Prostate gland (tissue), 2 donors: Measurements from ENCODE around the gene KCNJ18. TPM values are rescaled to one million over a fixed set of nuclear protein-coding genes. Genes with fewer than 3 reads are reported as not detected.
"Not testable (repeated sequence)": the region's sequence is repeated elsewhere in the genome, so short reads cannot be mapped to it uniquely, and the experiment has no call there.

Experiments used
- DNase-seq: peaks from one replicate; pipeline ENCODE4 v3.0.0-alpha.2; 2019; ENCODE audit warnings: low spot score
- H3K27ac ChIP-seq, 2 donors: fragments of 200-600 bp; sonication (generic); 2 replicates each; pipeline ENCODE4 v1.5.1; 2017 to 2019
- H3K27me3 ChIP-seq: fragments of 200-600 bp; sonication (generic); replicated peaks from 2 replicates; pipeline ENCODE4 v1.5.1; 2019; ENCODE audit not compliant: insufficient read depth
- H3K36me3 ChIP-seq, 2 donors: fragments of 200-600 bp; sonication (generic); 1 replicate in 1 of 2; 2 replicates in 1 of 2; pipeline versions ENCODE4 v1.5.1 to v1.8.1; 2017 to 2019
- H3K4me1 ChIP-seq: fragments of 200-600 bp; sonication (generic); replicated peaks from 2 replicates; pipeline ENCODE4 v1.5.1; 2019
- H3K4me3 ChIP-seq, 2 donors: fragments of 200-600 bp; sonication (generic); 2 replicates each; pipeline ENCODE4 v1.5.1; 2017 to 2019
- H3K9me3 ChIP-seq: fragments of 200-600 bp; sonication (generic); 2 replicates; pipeline ENCODE4 v1.5.1; 2017
- POLR2A ChIP-seq: fragments of 450-650 bp; IDR thresholded peaks from one replicate; pipeline ENCODE4 v1.6.1; 2016; ENCODE audit warnings: antibody characterized with exemption, mild to moderate bottlenecking
- POLR2AphosphoS5 ChIP-seq: sonication (generic); formaldehyde crosslinking; IDR thresholded peaks from one replicate; pipeline ENCODE4 v1.6.1; 2017; ENCODE audit warnings: antibody characterized with exemption
- whole genome bisulfite sequencing: methylation state at CpG from one replicate; pipeline ENCODE4 v1.1.5; 2018; 5-methylcytosine and 5-hydroxymethylcytosine counted together
- intact Hi-C: fragments of 100-400 bp; cut with DNase I; formaldehyde crosslinking; loops from one replicate; pipeline ENCODE4 v1.14.2; 2022
- total RNA-seq, 2 donors: library from RNA; depleted of rRNA; stranded (reverse); fragments of >200 nt; gene quantifications; one replicate each; pipeline ENCODE4 v1.1.0, GENCODE V29; 2016
- TF ChIP-seq, protein P1 (sequence below), 4 experiments: fragments of 200-600 bp in 2 of 4; fragments of 450-650 bp in 2 of 4; sonication (generic) in 2 of 4; IDR thresholded peaks; 1 replicate in 3 of 4; 2 replicates in 1 of 4; pipeline ENCODE4 v1.5.1; 2016 to 2019; ENCODE audit warnings: antibody characterized with exemption in 4 of 4, mild to moderate bottlenecking in 2 of 4, moderate library complexity in 2 of 4

KCNJ18 gene
- total RNA-seq, 2 donors from 2014 or later, result not detected

GRCh38 chr17:21683897-21684296, 8.4 kb upstream of the KCNJ18 start:
- H3K27me3 ChIP-seq, intact Hi-C loops, H3K4me1 ChIP-seq, H3K4me3 ChIP-seq, H3K27ac ChIP-seq, DNase-seq, H3K9me3 ChIP-seq, H3K36me3 ChIP-seq: not testable (repeated sequence)
- WGBS, result 91% methylated on average over 15 of the region's 18 CpGs

- H3K9me3 ChIP-seq, H3K4me1 ChIP-seq, H3K4me3 ChIP-seq, H3K27ac ChIP-seq, H3K27me3 ChIP-seq, intact Hi-C loops, DNase-seq, H3K36me3 ChIP-seq: not testable (repeated sequence)
- WGBS, result 93% methylated on average over 28 of the region's 33 CpGs
These were observed 7.9 kb upstream of the KCNJ18 start for GRCh38 chr17:21684384-21684783.

- H3K27me3 ChIP-seq, intact Hi-C loops, DNase-seq, H3K4me3 ChIP-seq, H3K36me3 ChIP-seq, H3K27ac ChIP-seq, H3K9me3 ChIP-seq, H3K4me1 ChIP-seq: not testable (repeated sequence)
- WGBS, result 85% methylated on average over 42 of the region's 42 CpGs
These were observed 7.1 kb upstream of the KCNJ18 start for GRCh38 chr17:21685061-21685795.

GRCh38 chr17:21686165-21687015, 5.9 kb upstream of the KCNJ18 start:
- Histone ChIP-seq H3K36me3 (no peaks in the 10 kb centered on the region), H3K27ac (no peak overlapping the region), H3K4me1 (no peaks in the 10 kb centered on the region), H3K4me3 (no peak overlapping the region), H3K9me3 (no peaks in the 10 kb centered on the region), H3K27me3 (no peaks in the 10 kb centered on the region)
- intact Hi-C loops, result no loop called here
- TF ChIP-seq POLR2AphosphoS5 (no peak), POLR2A (no peak)
- TF ChIP-seq, protein P1, sequence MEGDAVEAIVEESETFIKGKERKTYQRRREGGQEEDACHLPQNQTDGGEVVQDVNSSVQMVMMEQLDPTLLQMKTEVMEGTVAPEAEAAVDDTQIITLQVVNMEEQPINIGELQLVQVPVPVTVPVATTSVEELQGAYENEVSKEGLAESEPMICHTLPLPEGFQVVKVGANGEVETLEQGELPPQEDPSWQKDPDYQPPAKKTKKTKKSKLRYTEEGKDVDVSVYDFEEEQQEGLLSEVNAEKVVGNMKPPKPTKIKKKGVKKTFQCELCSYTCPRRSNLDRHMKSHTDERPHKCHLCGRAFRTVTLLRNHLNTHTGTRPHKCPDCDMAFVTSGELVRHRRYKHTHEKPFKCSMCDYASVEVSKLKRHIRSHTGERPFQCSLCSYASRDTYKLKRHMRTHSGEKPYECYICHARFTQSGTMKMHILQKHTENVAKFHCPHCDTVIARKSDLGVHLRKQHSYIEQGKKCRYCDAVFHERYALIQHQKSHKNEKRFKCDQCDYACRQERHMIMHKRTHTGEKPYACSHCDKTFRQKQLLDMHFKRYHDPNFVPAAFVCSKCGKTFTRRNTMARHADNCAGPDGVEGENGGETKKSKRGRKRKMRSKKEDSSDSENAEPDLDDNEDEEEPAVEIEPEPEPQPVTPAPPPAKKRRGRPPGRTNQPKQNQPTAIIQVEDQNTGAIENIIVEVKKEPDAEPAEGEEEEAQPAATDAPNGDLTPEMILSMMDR (IDR thresholded peaks at IDR 0.05), result no peak
- no peak for DNase-seq
- 78% methylated on average over 23 of the region's 23 CpGs for WGBS

GRCh38 chr17:21687136-21687953, 5.0 kb upstream of the KCNJ18 start:
- Histone ChIP-seq H3K4me1 (no peaks in the 10 kb centered on the region), H3K9me3 (no peaks in the 10 kb centered on the region), H3K27ac (no peak overlapping the region), H3K4me3 (no peak overlapping the region), H3K36me3 (no peaks in the 10 kb centered on the region), H3K27me3 (no peaks in the 10 kb centered on the region)
- intact Hi-C loops, result no loop called here
- TF ChIP-seq POLR2A (no peak), POLR2AphosphoS5 (no peak)
- TF ChIP-seq, protein P1 (IDR thresholded peaks at IDR 0.05), result no peak
- no peak for DNase-seq
- 79% methylated on average over 19 of the region's 19 CpGs for WGBS

DNA sequence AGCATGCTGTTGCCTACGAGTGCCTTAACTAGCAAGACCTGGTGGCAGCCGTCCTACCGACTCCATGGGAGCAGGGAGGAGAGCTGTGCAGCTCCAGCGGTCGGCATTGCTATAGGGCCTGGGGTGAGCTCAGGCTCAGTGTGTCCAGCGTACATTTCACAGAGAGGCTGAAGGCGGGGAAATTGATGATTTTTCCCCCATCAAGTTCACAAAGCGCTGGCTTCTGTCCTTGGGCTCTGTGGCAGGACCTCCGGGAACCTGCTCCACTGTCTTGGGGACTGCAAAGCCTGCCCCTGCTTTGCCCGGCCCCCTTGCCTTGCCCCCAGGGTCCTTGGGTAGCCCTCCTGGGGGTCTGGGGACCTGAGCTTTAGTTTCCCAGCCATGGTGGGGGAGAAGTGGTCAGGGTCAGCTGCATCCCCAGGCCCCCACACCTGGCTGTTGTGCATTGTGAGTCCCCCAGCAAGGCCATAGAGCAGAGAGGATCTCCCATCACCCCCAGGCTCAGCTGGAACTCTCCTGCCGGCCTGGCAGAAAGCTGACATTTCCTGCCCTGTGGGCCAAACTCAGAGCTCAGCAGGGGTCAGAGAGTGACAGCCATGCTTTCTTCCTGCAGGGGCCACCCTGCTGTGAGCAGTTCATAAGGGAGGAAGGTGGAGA, 3.9 kb upstream of the KCNJ18 start:
- no peaks in the 10 kb centered on the region for H3K36me3 ChIP-seq
- no peaks in the 10 kb centered on the region for H3K4me1 ChIP-seq
- H3K27me3 ChIP-seq, result no peaks in the 10 kb centered on the region
- H3K9me3 ChIP-seq, result no peaks in the 10 kb centered on the region
- no peak overlapping the region for H3K27ac ChIP-seq
- no peak overlapping the region for H3K4me3 ChIP-seq
- TF ChIP-seq POLR2AphosphoS5, result no peak
- TF ChIP-seq, protein P1 (IDR thresholded peaks at IDR 0.05), result no peak
- TF ChIP-seq POLR2A, result no peak
- intact Hi-C loops, result no loop called here
- WGBS, result 86% methylated on average over 11 of the region's 11 CpGs
- no peak for DNase-seq
